NCI-H69 (cell line): ENCODE data around the gene ZNF862.

Source experiments
- DNase-seq: peaks from one replicate; lab custom pipeline; 2025; lab: John Stamatoyannopoulos, UW

The ZNF862 gene

DNA sequence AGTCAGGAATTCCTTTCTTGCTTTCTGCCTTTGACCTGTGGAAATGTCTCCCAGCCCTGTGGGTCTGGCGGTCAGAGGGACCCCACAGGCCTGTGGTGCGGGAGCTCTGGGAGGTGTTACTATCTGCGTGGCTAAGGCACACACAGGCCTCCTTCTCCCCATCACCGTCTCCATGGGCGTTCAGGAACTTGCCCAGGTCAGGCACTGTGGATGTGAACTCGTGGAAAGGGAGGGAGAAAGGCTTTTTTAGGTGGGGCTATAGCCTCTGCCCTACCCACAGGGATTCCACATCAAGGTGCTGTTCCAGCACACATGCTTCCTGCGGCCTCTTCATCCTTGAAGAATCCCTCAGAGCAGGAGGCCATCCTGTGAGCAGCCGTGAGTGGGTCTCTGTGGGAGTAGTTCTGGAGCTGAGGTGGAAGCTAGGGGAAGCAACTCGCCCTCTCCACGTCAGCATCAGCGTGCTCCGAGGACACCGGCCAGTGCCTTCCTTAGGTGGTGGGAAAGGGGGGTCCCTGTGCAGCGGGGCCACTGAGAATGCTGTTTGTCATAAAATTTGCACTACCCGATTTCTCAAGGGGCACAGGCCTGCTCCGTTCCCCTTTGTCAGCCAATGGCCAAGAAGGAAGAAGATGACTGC is 28.1 kb downstream of the ZNF862 start:
- DNase-seq, result no peak

DNA sequence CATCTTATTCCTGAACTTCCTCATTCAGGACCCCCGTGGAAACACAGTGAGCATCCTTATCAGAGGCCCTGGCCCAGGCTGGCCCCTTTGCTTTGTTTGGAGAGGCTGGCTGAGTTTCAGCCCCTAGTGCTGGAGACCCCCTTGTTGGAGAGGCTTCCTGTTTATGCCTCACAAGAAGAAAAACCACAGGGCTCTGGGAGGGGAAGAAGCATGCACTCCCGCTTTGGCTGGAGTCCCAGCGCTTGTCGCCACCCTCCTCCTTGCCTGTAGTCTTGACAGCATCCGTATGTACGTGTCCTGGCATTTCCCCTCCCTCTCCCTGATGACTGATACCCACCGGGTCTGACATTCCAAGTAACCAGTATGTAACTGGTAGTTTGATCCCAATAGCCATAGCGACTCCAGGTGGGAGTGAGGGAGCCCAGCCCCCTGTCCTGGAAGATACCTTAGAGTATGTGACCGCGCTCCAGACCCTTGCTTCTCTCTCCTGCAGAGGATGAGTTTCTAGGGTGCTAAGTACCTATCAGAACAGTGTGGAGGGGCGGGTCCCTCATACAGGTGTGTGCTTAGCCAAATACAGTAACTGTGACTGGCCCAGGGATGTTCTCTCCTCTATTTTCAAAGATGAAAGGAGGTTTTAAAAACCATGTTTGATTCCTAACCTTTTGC is 28.7 kb downstream of the ZNF862 start:
- no peak for DNase-seq

DNA sequence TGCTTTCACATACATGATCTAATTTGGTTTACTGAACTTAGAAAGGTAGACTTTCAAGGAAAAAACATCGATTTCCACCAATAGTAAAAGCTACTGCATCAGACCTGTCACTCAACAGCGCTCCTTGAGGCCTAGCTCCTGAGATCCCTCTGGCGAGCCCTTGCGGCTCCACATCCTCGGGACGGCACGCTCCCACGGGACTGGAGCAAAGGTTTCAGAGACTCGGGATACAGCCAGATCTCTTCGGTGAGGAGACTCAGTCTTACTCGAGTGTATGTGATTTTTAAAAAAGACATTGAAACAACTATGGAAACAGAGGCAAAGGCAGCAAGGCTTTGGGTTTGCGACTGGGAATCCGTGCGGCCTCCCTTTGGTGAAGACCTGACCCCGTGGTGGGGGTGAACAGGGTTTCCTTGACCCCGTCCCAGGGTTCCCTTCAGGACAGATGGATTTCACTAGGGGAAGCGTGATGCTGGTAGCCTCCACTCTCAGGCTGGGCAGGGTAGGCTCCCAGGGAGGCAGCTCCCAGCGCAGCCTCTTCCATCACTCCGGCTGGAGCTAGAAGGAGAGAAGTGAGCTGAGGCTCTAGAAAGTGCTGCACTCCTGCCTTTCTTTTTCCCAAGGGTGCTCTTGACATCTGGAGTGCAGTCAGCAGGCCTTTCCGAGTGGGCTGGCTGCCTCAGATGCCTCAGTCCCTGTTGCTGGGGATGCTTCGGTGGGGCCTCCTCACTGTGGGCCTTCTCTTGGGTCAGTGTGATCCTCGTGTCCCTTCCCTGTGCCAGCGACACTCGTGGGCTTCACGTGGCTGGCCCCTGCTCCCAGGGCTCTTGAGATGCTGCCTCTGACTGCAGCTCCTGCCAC is 29.8 kb downstream of the ZNF862 start:
- no peak for DNase-seq

DNA sequence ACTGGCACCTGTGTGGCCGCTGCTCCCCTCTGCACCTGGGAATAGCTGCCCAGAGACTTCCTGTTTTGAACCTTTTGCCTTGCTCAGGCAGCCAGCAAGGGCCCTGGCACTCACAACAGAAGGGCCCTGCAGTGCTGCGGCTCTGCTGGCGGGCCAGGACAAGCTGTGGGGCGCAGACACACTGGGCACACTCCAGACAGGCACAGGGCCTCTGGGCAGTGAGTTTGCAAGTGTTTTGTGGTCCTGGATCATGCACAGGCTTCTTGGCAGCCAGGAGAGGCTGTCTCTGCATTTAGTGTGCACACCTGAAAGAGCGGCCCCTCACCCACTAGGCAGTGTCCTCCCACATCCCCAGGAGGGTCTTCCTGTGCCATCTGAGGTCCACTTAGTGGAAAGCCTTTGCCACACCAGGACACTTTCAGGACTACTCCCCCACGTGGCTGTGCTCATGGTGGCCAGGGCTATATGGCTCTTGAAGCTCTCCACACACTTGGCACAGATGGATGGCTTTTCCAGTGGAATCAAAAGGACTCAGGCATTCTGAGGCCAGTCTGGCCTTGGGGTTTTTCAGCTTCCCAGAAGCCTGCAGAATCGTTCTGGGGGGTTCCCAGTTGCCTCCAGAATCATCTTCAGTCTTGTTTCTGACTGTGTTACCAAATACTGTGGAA is 30.6 kb downstream of the ZNF862 start:
- no peak for DNase-seq

DNA sequence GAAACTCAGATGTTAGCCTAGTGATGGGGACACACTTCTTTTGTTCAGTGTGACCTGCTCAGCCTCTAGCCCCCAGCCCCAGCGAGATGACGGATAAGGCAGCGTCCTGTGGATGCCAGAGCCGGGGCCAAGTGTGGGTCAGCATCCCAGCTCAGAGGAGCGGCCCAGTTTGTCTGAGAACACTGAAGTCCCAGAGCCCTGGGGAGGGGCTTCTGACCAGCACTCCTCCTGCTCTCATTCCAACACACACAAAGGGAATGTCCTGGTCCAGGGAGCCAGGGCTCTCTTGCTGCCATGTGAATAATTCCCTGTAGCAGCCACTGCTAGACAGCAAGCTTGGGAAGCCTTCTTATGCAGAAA is 31.1 kb downstream of the ZNF862 start:
- no peak for DNase-seq

DNA sequence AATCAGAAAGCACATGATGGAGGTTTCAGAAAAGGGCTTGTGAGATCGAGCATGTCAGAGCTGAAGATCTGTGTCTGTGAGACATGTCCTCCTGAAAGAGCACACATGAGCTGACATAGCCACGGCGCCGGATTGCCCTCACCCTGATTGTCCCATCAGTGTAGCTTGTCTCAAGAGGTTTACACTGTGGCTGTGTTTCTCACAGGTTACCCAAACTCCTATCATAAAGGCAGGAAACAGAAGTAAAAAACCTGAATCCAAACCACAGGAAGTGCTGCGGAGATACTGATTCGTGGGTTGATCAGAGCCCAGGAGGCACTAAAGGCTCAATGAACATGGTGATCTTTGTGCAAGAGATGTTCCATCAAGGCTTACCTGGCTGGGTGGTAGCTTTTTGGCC is 31.7 kb downstream of the ZNF862 start:
- DNase-seq, result no peak

DNA sequence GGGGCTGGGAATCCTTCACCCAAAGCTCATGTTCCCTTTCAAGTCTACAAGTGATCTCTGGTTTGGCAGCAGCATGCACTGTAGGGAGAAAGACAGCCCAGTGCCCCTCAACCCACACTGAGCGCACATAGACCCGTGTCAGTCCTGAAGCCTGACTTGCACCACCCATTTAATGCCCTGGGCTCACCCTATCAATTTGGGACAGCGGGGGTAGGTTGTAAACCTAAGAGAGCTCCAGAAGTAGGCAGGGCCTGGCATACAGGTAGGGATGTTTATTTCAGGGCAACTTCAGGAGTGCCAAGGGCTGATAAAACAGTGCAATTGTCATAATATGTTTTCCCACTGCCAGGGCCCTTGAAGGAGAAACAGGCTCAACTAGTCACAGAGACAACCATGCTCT is 32.1 kb downstream of the ZNF862 start:
- DNase-seq, result no peak

DNA sequence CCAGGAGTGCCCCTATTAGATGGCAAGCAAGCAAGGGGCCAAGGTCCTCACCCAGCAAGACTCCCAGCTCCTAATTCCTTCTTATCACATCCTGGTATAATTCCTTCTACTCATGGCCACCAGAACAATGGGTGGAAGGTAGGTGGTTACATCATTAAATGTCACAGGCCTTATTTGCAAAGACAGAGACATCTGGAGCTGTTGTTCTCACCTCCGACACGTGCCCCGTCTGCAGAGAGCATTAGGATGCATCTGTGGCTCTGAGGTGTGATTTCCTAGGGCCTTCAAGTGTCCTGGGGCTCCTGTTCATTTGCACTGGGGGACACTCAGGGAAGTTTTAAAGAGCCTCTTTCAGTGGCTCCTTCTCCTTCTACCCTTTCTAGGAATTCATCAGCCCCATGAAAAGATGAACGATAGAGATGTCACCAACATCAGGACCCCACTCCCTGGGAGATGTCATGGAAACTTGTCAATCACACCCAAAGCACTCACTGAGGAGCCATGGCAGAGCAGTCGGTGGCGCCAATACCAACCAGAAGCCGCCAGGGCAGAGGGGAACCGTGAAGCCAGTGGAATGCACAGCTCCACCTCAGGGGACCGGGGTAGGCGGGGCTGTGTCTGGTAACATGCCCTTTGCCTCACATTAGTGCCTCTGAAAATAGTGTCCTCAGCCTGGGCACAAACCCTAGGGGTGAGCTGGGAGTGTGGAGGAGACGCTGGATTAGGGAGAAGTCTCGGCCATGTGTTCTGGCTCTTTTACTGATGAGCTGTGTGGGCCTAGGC is 32.7 kb downstream of the ZNF862 start:
- DNase-seq, result no peak

DNA sequence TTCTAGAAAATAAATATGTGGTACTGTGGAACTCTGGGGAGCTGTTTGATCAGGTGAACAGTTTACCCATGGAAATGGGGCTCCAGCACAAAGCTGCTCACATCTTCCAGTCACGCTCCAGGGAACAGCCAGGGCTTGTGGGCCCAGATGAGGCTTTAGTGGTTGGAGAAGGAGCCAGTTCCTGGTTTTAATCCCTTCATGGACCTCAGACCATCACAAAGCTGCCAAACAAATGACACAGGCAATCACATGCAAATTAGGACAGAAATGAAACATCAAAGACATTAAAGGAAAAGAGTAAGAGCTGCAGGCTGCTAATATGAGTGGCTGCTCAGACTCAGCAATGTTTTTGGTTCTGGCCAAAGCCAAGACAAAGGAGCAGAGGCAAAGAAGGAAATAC is 33.4 kb downstream of the ZNF862 start:
- no peak for DNase-seq

DNA sequence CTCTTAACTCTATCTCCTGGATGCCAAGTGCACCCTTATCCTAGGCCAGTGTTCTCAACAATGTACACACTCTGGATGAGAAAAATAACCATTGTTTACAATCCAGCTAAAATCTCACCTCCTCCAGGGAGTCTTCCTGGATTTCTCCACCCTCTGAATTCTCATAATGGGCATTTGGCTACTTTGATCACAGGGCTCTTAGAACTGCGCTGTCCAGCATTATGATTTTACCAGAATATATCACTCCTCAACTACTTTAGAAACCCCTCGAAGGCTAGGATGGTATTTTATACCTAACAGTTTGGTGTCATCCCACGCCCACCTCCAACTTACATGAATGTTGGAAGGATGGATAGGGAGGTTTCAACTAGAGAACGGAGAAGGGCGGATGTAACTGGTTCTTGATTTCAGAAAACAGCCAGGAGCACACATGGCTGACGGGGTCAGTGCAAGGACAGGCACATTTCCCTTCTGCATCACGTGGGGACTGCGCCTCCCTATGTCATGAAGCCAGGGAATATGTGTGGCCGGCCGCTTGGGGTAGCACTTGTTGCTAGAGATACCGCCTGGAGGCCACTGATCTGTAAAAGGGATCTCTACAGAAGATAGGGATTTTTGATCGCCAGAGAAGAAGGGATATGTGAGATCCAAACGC is 34.4 kb downstream of the ZNF862 start:
- DNase-seq, result peak; percentile 89

DNA sequence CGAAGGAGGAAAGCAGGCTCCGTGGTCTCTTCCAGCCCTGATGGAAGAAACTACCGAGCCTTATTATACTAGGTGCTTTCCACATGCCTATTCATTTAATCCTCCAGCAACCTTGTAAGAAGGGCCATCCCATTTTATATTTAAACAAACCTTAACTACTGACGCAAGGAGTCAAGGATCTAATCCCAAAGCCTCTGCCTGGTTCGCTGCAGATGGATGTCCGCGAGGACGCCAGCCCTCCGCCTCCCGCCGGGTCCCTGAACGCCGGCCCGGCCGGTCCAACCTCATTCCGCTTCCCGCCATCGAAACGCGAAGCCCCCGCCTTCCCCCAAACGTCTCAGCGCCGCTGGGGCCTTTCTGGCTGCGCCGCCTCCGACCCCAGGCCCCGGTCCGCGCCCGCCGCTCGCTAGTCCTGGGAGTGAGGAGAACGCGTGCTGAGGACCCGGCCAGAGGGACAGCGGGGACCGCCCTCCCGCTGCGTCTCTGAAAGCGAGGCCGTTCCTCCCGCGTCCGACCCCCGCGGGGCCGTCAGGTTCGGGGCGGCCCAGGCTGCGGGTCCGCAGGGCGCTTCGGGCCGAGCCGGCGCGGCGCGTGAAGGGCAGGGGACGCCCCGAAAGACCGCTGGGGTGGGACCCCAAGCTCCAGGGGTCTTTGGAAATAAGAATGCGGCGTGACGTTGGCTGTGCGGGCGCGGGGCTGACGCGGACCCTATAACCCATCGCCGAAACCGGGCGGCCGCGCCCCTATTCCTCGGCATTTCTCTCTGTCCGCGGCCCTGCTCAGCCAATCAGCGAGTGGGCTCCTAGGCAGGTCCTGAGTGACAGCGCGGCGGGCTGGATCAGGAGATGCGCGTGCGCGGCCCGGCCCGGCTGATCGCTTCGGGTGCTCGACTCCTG is 35.1 kb downstream of the ZNF862 start, which contains the start of gene ATP6V0E2:
TSS of gene ATP6V0E2 (plus strand) at position 896 of the 896 bp plus-strand sequence. CDS start 97 bp downstream, outside the sequence.
- DNase-seq, result peak; percentile 99

DNA sequence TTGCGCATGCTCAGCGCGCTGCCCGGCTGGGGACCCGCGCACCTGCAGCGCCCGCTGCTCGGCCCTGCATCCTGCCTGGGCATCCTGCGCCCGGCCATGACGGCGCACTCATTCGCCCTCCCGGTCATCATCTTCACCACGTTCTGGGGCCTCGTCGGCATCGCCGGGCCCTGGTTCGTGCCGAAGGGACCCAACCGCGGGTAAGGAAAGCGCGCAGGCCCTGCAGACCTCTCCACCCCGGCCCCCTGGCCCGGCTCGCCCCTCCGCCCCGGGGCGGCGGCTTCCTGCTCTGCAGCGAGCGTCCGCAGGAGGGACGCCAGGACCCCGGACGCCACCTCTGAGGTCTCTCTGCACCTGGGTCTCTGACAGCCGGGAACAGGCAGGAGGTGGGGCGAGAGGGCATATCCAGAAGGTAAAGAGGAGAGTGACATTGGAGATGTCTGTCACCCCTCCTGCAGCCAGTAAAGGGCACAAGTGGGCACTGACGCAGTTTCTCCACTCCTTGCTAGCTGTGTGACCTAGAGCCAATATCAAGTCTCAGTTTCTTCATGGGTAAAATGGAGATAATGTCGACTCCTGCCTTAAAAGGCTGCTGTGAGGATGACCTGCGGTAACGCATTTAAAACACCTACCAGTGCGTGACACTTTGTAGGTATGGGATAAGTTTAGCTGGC is 35.9 kb downstream of the ZNF862 start:
- peak; percentile 74 for DNase-seq

DNA sequence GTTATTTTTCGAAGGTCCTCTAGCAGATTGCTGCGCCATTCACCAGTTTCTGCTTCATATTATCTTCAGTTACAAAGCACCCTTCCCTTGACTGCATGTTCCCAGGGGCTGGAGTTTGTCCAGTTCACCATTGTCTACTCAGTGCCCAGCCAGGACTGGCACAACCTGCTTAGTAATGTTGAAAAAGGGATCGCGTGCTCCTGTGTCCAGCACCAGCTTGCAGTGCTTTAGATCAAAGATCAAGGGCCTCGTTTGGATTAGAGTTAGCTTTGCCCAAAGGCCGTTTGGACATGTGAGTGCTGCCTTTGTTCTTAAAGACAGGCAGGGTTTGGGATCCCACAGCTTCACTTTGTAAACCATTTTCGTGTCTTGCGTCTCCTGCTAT is 36.5 kb downstream of the ZNF862 start:
- no peak for DNase-seq

DNA sequence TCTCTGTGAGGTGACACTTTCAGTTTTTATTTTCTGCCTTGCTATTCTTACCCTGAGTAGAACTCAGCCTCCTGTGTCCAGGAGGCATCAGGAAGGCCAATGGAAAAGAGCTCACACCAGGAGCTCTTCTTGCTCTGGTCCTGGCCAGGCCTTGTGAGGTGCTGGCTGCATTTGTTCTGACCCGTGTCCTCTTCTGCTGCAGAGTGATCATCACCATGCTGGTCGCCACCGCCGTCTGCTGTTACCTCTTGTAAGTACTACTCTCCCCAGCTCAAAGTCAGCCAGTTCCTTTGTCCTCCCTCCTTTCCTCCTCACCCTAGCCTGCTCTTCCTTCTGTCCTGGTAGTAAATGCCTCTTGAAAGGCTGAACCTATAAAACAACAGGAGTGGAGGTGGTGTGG is 37.2 kb downstream of the ZNF862 start:
- no peak for DNase-seq

DNA sequence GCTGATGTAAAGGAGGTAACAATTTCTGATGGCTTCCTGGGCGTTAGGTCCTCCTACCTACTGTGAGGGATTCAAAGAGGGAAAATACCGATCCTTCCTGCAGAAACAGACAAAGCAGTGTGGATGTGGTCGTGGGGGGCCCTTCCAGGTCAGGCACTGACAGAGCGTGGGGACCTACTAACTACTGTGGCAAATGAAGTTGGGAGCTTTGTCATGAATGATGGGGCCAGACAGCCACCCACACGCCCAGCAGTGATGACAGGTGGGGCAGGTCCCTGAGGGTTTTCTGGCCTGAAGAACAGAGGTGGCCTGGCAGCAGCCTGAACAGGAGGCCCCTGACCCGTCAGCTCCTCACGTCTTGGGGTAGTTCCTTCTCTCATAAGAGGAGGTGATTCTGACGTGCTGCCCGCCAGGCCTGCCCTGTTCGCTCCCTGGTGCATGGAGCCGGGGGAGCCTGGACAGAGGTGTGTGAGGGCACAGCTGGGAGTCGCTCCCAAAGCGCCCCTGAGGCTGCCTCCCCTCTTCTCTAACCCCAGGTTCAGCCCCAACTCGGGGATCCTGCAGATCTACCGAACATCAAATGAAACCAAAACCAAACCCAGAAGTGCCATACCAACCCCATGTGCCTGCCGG is 39.8 kb downstream of the ZNF862 start:
- no peak for DNase-seq

DNA sequence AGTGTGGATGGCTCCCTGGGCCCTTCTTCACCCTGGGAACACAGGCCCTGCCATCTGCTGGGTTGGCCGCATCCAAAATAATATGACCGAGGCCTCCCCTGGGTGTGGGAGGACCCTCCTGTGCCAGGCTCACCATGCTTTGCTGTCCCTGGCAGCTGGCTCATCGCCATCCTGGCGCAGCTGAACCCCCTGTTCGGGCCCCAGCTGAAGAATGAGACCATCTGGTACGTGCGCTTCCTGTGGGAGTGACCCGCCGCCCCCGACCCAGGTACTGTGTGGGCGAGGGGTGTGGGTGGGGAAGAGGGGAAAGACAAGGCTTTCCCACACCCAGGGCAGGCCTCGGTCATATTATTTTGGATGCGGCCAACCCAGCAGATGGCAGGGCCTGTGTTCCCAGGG is 40.3 kb downstream of the ZNF862 start:
- DNase-seq, result peak; percentile 30

DNA sequence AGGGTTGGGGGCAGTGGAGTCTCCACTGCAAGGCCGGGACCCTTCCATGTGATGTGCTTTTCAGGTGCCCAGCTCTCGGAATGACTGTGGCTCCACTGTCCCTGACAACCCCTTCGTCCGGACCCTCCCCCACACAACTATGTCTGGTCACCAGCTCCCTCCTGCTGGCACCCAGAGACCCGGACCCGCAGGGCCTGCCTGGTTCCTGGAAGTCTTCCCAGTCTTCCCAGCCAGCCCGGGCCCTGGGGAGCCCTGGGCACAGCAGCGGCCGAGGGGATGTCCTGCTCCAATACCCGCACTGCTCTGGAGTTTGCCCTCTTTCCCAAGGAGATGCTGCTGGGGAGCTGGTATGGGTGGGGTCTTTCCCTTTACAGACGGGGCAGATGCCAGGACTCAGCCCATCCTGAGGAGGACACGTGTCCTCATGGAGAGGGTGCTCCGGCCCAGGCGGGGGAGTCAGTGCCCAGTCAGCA is 41.1 kb downstream of the ZNF862 start:
- DNase-seq, result no peak

DNA sequence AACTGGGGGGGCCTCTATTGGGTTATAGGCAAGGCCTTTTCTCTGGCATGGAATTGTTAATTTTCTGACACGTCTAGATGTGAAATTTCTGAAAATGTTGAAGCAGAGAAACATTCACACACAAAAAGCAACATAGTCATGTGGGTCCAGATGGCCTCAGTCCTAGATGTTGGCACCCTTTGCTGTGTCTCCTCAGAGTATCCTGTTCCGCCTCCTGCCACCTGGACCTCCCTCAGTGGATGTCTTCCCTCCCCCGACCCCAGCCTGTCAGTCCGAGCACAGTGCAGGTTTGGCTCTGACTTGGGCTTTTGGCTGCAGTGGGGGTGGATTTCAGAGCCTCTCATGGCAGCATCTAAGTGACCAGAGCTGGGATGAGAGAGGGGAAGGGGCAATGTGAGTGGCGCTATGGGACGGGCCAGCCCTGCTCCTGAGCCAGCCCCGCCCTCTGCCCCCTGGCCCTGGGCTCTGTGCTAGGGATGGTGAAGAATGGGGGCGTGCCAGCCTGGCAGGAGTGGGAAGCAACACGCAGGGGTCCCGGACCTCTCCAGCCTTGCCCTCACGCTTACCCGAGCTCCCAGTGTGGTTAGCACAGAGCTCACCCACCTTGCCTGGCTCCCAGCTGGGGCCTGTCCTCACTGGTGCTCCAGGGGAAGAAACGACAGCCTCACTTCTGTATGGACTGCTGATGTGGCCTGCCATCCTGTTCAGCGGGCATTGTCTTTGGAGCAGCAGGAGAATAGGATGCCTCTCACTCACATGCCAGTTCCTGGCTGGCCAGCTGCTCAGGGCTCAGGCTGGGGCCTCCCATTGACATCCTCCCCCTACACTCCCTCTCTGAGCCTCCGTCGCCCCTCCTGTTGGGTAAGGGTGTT is 41.8 kb downstream of the ZNF862 start:
- DNase-seq, result no peak
